SJCRH30 (cell line): Measurements from ENCODE around the gene PTPRK. TPM values are rescaled to one million over a fixed set of nuclear protein-coding genes. Genes with fewer than 3 reads are reported as not detected.

Source experiments
- DNase-seq, 2 experiments: peaks; one replicate each; pipeline ENCODE4 v3.0.0-alpha.2; 2015 to 2020
- H3K27ac ChIP-seq: fragments of 250-450 bp; sonication (Bioruptor Pico); 2 replicates; pipeline ENCODE4 v1.5.1; 2020; ENCODE audit warnings: mild to moderate bottlenecking, moderate library complexity
- H3K27me3 ChIP-seq: fragments of 250-450 bp; sonication (Bioruptor Pico); 2 replicates; pipeline ENCODE4 v1.5.1; 2020; ENCODE audit warnings: mild to moderate bottlenecking, moderate library complexity
- H3K36me3 ChIP-seq: fragments of 250-450 bp; sonication (Bioruptor Pico); 2 replicates; pipeline ENCODE4 v1.5.1; 2020; ENCODE audit warnings: mild to moderate bottlenecking, moderate library complexity
- H3K4me1 ChIP-seq: fragments of 250-450 bp; sonication (Bioruptor Pico); 2 replicates; pipeline ENCODE4 v1.5.1; 2020; ENCODE audit warnings: mild to moderate bottlenecking, moderate library complexity
- H3K4me3 ChIP-seq: fragments of 250-450 bp; sonication (Bioruptor Pico); 2 replicates; pipeline ENCODE4 v1.5.1; 2020; ENCODE audit warnings: mild to moderate bottlenecking, moderate library complexity
- H3K9me3 ChIP-seq: fragments of 250-450 bp; sonication (Bioruptor Pico); replicated peaks from 2 replicates; pipeline ENCODE4 v1.5.1; 2020; ENCODE audit warnings: mild to moderate bottlenecking, moderate library complexity
- total RNA-seq: library from RNA; depleted of rRNA; stranded (reverse); fragments of >200 nt; shearing (Covaris generic); gene quantifications from 2 replicates; pipeline ENCODE4 v1.2.3, GENCODE V29; 2014

Gene PTPRK
- total RNA-seq, 1 experiment from 2014 or later, result 31.4 TPM

GRCh38 chr6:128230267-128230989 is 290.0 kb downstream of the PTPRK start:
- Histone ChIP-seq H3K4me3 (no peak overlapping the region), H3K36me3 (0 out of 2 replicates have a peak, but pooled peaks cover 2% of the 10 kb centered on the region), H3K4me1 (no peaks in the 10 kb centered on the region), H3K27me3 (no peaks in the 10 kb centered on the region), H3K27ac (no peak overlapping the region), H3K9me3 (no peaks in the 10 kb centered on the region)
- no peak for DNase-seq

- no peak for DNase-seq
- H3K36me3 ChIP-seq, result 0 out of 2 replicates have a peak, but pooled peaks cover 2% of the 10 kb centered on the region
- no peaks in the 10 kb centered on the region for H3K27me3 ChIP-seq
- H3K27ac ChIP-seq, result no peak overlapping the region
- H3K4me1 ChIP-seq, result no peaks in the 10 kb centered on the region
- no peak overlapping the region for H3K4me3 ChIP-seq
- no peaks in the 10 kb centered on the region for H3K9me3 ChIP-seq
These were observed 294.8 kb downstream of the PTPRK start for GRCh38 chr6:128225612-128226011.

- no peaks in the 10 kb centered on the region for H3K4me1 ChIP-seq
- DNase-seq, result no peak
- H3K27ac ChIP-seq, result no peak overlapping the region
- no peaks in the 10 kb centered on the region for H3K27me3 ChIP-seq
- H3K4me3 ChIP-seq, result no peak overlapping the region
- H3K9me3 ChIP-seq, result no peaks in the 10 kb centered on the region
- H3K36me3 ChIP-seq, result no peaks in the 10 kb centered on the region
These were observed 303.5 kb downstream of the PTPRK start for GRCh38 chr6:128216917-128217316.

GRCh38 chr6:128209771-128210170 is 310.6 kb downstream of the PTPRK start:
- Histone ChIP-seq H3K27ac (no peak overlapping the region), H3K9me3 (no peaks in the 10 kb centered on the region), H3K36me3 (no peaks in the 10 kb centered on the region), H3K4me3 (no peak overlapping the region), H3K27me3 (no peaks in the 10 kb centered on the region), H3K4me1 (peaks cover 33% of the 10 kb centered on the region)
- DNase-seq, result no peak

GRCh38 chr6:128208851-128209580 is 311.4 kb downstream of the PTPRK start:
- peaks cover 40% of the 10 kb centered on the region for H3K4me1 ChIP-seq
- H3K4me3 ChIP-seq, result no peak overlapping the region
- H3K27ac ChIP-seq, result no peak overlapping the region
- H3K27me3 ChIP-seq, result no peaks in the 10 kb centered on the region
- no peaks in the 10 kb centered on the region for H3K36me3 ChIP-seq
- no peaks in the 10 kb centered on the region for H3K9me3 ChIP-seq
- no peak for DNase-seq

- no peak overlapping the region for H3K27ac ChIP-seq
- H3K36me3 ChIP-seq, result no peaks in the 10 kb centered on the region
- H3K4me1 ChIP-seq, result peaks cover 44% of the 10 kb centered on the region
- no peak overlapping the region for H3K4me3 ChIP-seq
- H3K9me3 ChIP-seq, result no peaks in the 10 kb centered on the region
- peak in 1 of 2 experiments; percentile 13 for DNase-seq
- no peaks in the 10 kb centered on the region for H3K27me3 ChIP-seq
These were observed 312.3 kb downstream of the PTPRK start for GRCh38 chr6:128208078-128208477.

GRCh38 chr6:128206610-128207426 is 313.6 kb downstream of the PTPRK start:
- Histone ChIP-seq H3K4me1 (peaks cover 44% of the 10 kb centered on the region), H3K9me3 (no peaks in the 10 kb centered on the region), H3K36me3 (no peaks in the 10 kb centered on the region), H3K4me3 (no peak overlapping the region), H3K27ac (no peak overlapping the region), H3K27me3 (no peaks in the 10 kb centered on the region)
- no peak for DNase-seq

GRCh38 chr6:128204616-128205015 is 315.8 kb downstream of the PTPRK start:
- peak overlapping the region; percentile 39 for H3K27ac ChIP-seq
- H3K4me3 ChIP-seq, result no peak overlapping the region
- H3K4me1 ChIP-seq, result peaks cover 44% of the 10 kb centered on the region
- H3K9me3 ChIP-seq, result no peaks in the 10 kb centered on the region
- peak; percentile 49 to 53 for DNase-seq
- H3K36me3 ChIP-seq, result no peaks in the 10 kb centered on the region
- H3K27me3 ChIP-seq, result no peaks in the 10 kb centered on the region

GRCh38 chr6:128202169-128202765 is 318.1 kb downstream of the PTPRK start:
- DNase-seq, result no peak
- H3K4me3 ChIP-seq, result no peak overlapping the region

GRCh38 chr6:128200789-128201188 is 319.6 kb downstream of the PTPRK start:
- no peak for DNase-seq
- Histone ChIP-seq H3K27ac (no peak overlapping the region), H3K36me3 (no peaks in the 10 kb centered on the region), H3K27me3 (no peaks in the 10 kb centered on the region), H3K4me3 (no peak overlapping the region), H3K9me3 (no peaks in the 10 kb centered on the region), H3K4me1 (peaks cover 19% of the 10 kb centered on the region)

More at GRCh38 chr6:128202169-128202765, 318.1 kb downstream of the PTPRK start:
- no peaks in the 10 kb centered on the region for H3K36me3 ChIP-seq
- no peak overlapping the region for H3K27ac ChIP-seq
- H3K4me1 ChIP-seq, result peaks cover 24% of the 10 kb centered on the region
- no peaks in the 10 kb centered on the region for H3K27me3 ChIP-seq
- H3K9me3 ChIP-seq, result no peaks in the 10 kb centered on the region

GRCh38 chr6:128199461-128199860 is 320.9 kb downstream of the PTPRK start:
- no peak for DNase-seq
- Histone ChIP-seq H3K27me3 (no peaks in the 10 kb centered on the region), H3K36me3 (no peaks in the 10 kb centered on the region), H3K9me3 (no peaks in the 10 kb centered on the region), H3K27ac (no peak overlapping the region), H3K4me3 (no peak overlapping the region), H3K4me1 (peaks cover 8% of the 10 kb centered on the region)

- no peaks in the 10 kb centered on the region for H3K27me3 ChIP-seq
- DNase-seq, result no peak
- H3K4me3 ChIP-seq, result no peak overlapping the region
- H3K4me1 ChIP-seq, result no peaks in the 10 kb centered on the region
- no peak overlapping the region for H3K27ac ChIP-seq
- H3K36me3 ChIP-seq, result no peaks in the 10 kb centered on the region
- no peaks in the 10 kb centered on the region for H3K9me3 ChIP-seq
These were observed 327.4 kb downstream of the PTPRK start for GRCh38 chr6:128192972-128193371.

- Histone ChIP-seq H3K4me1 (no peaks in the 10 kb centered on the region), H3K9me3 (no peaks in the 10 kb centered on the region), H3K4me3 (no peak overlapping the region), H3K36me3 (no peaks in the 10 kb centered on the region), H3K27ac (no peak overlapping the region), H3K27me3 (no peaks in the 10 kb centered on the region)
- DNase-seq, result no peak
These were observed 331.7 kb downstream of the PTPRK start for GRCh38 chr6:128188678-128189077.

GRCh38 chr6:128186729-128187128 is 333.7 kb downstream of the PTPRK start:
- no peaks in the 10 kb centered on the region for H3K4me1 ChIP-seq
- no peak for DNase-seq
- no peaks in the 10 kb centered on the region for H3K27me3 ChIP-seq
- no peak overlapping the region for H3K4me3 ChIP-seq
- H3K27ac ChIP-seq, result no peak overlapping the region
- H3K36me3 ChIP-seq, result peaks cover 8% of the 10 kb centered on the region
- H3K9me3 ChIP-seq, result no peaks in the 10 kb centered on the region
